CD4-positive, alpha-beta T cell treated with Interferon alpha-2 for 1 hour (primary cell): ENCODE results near the gene NFIC.
A peak's percentile ranks its signal among the peaks of the same experiment; 100 is the strongest.
"Not testable (repeated sequence)": the region's sequence is repeated elsewhere in the genome, so short reads cannot be mapped to it uniquely, and the experiment has no call there.

Experiments used
- DNase-seq, 2 donors: peaks; one replicate each; pipeline ENCODE4 v3.0.0-alpha.2; 2020 to 2022

Gene NFIC

GRCh38 chr19:3365836-3366752 is at the start of gene NFIC:
Gene NFIC (plus strand): TSS chr19:3366583. CDS start chr19:3366637, 54 bp downstream.
- DNase-seq: peak; percentile 31 to 43

GRCh38 chr19:3316659-3317207 is 49.6 kb upstream of the NFIC start:
- no peak for DNase-seq

GRCh38 chr19:3319643-3320353 is 46.6 kb upstream of the NFIC start:
- DNase-seq: no peak

GRCh38 chr19:3320354-3320670 is 46.1 kb upstream of the NFIC start:
- DNase-seq: no peak

- no peak for DNase-seq
Measured at GRCh38 chr19:3320853-3321252, 45.5 kb upstream of the NFIC start.

- DNase-seq: no peak
Measured at GRCh38 chr19:3321696-3322095, 44.7 kb upstream of the NFIC start.

- no peak for DNase-seq
Measured at GRCh38 chr19:3322199-3322978, 44.0 kb upstream of the NFIC start.

- DNase-seq: no peak
Measured at GRCh38 chr19:3323026-3323425, 43.4 kb upstream of the NFIC start.

GRCh38 chr19:3323658-3324057 is 42.7 kb upstream of the NFIC start:
- no peak for DNase-seq

- peak; percentile 62 to 74 for DNase-seq
Measured at GRCh38 chr19:3324405-3324856, 42.0 kb upstream of the NFIC start.

GRCh38 chr19:3325451-3325850 is 40.9 kb upstream of the NFIC start:
- no peak for DNase-seq

GRCh38 chr19:3328743-3329142 is 37.6 kb upstream of the NFIC start:
- no peak for DNase-seq

- DNase-seq: no peak
Measured at GRCh38 chr19:3330047-3330446, 36.3 kb upstream of the NFIC start.

GRCh38 chr19:3332232-3332631 is 34.2 kb upstream of the NFIC start:
- DNase-seq: not testable (repeated sequence)

GRCh38 chr19:3333020-3333583 is 33.3 kb upstream of the NFIC start:
- no peak for DNase-seq

GRCh38 chr19:3333662-3334061 is 32.7 kb upstream of the NFIC start:
- DNase-seq: no peak

- not testable (repeated sequence) for DNase-seq
Measured at GRCh38 chr19:3334749-3335430, 31.5 kb upstream of the NFIC start.

- no peak for DNase-seq
Measured at GRCh38 chr19:3335431-3336350, 30.7 kb upstream of the NFIC start.

GRCh38 chr19:3336351-3336679 is 30.1 kb upstream of the NFIC start:
- no peak for DNase-seq

- DNase-seq: no peak
Measured at GRCh38 chr19:3336680-3337523, 29.5 kb upstream of the NFIC start.
